Measurements from ENCODE around the gene RHNO1.

The RHNO1 gene, protein sequence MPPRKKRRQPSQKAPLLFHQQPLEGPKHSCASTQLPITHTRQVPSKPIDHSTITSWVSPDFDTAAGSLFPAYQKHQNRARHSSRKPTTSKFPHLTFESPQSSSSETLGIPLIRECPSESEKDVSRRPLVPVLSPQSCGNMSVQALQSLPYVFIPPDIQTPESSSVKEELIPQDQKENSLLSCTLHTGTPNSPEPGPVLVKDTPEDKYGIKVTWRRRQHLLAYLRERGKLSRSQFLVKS

DNA sequence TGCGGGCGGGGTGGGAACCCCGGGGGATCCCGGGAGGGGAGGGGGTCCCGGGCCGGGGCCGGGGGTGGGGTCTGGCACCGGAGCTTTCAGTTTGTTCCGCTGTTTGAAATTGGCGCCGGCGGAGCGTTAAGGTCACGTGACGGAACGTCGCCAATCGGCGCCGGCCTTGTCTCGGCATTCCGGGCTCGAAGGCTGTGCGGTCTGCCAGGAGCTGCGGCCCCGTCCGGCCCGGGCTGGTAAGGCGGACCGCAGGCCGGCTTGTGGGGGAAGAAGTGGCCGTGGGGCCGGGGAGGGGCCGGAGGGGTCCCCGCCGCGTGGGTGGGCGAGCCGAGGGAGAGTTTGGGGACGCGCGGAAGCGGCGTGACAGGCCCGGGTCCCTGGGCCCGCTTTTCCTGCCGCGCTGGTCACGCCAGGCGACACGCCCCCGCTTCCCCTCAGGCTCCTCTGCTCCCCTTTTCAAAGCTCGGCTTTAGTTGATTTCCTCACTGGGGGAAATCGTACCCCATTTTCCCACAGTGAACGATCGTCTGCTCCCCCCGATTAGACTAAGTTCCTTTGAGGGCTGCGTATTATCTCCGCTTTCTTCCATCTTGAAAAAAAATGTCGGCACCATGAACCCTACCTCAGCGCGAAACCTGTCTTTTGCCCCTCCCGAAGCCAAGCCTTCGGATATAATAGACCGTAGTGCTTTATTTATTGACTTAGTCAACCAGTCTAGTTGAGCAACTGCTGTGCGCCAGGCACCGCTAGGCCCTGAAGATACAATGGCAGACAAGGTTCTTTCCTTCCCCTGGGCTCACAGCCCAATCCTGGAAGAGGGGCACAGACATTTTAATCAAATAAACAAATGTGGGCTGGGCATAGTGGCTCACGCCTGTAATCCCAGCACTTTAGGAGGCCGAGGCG, at the start of gene RHNO1, which contains the start of gene FOXM1:
Gene RHNO1, plus strand, starts transcription at position 177 of the 906 bp plus-strand sequence. CDS start 8,144 bp downstream, outside the sequence.
Gene FOXM1, minus strand, starts transcription at position 128 of the 906 bp plus-strand sequence. CDS start 2,696 bp downstream, outside the sequence.
- DNase-seq (ENCODE audit: low read depth in 3 of 3), result peak; percentile 77 to 78 (median 77)

DNA sequence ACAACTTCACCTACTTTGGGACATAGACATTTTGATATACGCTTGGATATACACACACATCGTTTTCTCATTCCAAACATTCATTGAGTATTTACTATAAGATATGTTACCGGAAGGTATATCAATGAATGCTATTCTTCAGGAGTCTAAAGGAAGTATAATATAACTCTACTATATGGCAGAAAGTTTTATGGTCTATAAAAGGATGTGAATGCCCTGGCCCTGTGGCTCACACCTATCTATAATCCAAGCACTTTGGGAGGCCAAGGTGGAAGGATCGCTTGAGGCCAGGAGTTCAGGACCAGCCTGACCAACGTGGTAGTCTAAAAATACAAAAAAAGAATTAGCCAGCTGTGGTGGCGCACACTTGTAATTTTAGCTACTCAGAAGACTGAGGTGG, 47.7 kb upstream of the RHNO1 start:
- no peak for DNase-seq (ENCODE audit: low read depth in 3 of 3)

GRCh38 chr12:2832550-2833127, 44.4 kb upstream of the RHNO1 start:
- DNase-seq (ENCODE audit: low read depth in 3 of 3), result no peak

- no peak for DNase-seq (ENCODE audit: low read depth in 3 of 3)
Measured at GRCh38 chr12:2833327-2833726, 43.7 kb upstream of the RHNO1 start.

DNA sequence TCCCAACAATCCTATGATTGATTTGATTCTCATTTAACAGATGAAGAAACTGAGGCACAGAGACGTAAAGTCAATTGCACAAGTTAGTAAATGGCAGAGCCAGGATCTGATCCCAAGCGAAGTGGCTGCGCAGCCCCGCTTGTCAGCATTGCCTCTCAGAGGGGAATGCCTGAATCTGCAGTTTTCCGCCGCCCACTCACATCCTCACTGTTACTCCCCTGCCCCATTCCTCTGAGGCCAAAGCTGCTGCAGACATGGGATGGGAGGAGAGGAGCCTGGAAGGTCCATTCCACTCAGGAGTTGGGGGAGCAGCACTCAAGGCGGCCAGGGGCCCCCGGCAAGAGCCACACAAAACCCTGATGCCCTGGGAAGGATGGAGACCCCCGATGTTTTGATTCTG, 43.2 kb upstream of the RHNO1 start:
- DNase-seq (ENCODE audit: low read depth in 3 of 3), result no peak

DNA sequence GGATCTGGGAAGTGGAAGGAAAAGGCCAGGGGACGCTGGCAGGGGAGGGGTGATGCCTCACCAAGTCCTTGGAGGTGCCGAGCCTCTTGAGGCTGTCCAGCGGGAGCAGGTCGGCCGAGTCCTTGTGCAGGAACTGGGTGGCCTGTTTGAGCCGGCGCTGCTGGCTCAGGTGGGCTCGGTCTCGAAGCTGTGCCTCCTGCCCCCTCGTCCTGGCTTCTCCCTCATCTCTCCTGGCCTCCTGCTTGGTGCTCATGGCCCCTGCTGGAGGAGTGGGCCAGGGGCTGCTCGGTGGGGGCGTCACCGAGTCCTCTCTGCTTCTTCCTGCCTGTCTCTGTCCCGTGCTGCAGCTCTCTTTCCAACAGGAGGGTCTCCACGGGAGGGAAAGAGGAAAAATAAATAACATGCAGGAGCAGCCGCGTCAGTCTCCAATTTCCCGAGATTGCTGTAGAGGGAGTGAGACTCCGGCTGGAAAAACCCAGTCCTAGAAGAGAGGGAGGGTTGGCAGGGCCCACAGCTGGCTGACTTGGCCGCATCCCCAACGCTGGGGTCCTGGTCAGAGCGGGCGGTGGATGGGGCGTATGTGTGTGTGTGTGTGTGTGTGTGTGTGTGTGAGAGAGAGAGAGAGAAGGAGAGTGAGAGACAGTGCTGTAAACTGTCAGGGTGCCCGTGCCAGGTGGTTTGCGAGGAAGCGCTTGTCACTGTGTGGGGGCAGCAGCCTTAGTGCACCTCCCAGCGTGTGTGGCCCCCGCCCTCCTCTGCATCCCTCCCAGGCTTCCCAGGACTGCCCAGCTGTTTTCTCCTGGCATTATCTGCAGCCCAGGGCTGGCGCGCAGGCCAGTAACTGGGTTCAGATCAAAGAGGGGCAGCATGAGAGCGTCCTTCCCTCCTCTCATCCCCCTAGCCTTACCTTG, 42.2 kb upstream of the RHNO1 start, which contains the start of gene NRIP2:
Gene NRIP2, minus strand, starts transcription at position 455 of the 911 bp plus-strand sequence. Its CDS starts 52 bp downstream, at position 403.
- no peak for DNase-seq (ENCODE audit: low read depth in 3 of 3)

DNA sequence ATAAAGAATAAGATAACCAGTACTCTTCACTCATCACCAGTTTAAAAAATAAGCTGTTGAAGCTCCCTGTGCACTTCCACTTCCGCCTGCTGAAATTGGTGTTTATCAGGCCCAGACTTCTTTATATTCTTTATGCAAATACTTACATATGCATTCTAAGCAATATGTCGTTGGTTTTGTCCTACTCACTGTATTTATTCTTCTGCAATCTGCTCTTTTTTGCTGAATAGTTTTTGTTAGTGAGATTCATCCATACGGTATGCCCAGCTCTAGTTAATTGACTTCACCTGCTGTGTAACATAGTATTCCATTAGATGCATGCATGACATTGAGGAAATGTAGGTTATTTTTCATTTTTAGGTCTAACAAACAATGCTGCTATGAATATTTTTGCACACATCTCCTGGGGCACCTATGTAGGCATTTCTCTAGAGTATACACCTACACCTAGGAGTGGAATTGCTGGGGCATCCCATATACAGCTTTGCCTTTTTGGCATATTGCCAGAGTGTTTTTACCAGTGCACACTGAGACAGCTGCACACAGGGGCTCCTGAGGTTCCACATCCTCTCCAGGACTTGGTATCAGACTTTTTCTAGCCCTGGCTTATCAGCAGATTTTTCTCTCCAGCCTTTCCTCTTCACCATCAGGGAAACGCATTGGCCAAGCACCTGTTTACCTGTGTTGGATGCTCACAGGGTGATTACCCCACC, 41.2 kb upstream of the RHNO1 start:
- DNase-seq (ENCODE audit: low read depth in 3 of 3), result no peak

DNA sequence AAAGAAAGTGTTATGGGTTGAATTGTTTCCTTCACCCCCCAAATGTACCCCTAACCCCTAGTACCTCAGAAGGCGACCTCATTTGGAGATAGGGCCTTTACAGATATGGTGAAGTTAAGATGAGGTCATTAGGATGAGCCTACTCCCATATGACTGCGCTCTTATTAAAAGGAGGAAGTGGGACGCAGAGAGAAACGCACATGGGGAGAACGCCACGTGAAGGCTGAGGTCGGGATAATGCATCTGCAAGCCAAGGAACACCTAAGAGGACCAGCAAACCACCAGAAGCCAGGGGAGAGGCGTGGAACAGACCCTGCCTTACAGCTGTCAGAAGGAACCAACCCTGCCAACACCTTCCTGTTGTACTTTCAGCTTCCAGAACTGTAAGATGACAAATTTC, 40.4 kb upstream of the RHNO1 start:
- no peak for DNase-seq (ENCODE audit: low read depth in 3 of 3)

GRCh38 chr12:2841056-2841650, 35.9 kb upstream of the RHNO1 start:
- DNase-seq (ENCODE audit: low read depth in 3 of 3), result no peak

DNA sequence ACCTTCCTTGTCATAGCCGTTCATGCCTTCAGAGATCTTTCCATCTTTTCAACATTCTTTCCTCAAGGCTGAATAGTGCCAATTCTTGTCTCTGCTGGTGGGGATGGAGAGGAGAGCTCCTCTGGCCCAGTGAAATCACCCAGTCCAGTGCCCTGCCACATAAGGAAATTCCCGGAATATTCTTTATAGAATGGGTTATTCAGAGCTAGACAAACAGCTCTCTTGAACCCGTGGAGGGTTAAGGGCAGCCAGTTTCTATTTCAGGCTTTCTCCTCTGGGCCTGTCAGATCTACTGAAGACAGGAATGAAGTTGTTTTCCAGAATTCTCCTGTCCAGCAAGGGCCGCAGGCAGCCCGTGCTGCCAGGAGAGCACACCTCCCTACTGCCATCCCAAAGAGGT, 34.1 kb upstream of the RHNO1 start:
- no peak for DNase-seq (ENCODE audit: low read depth in 3 of 3)

DNA sequence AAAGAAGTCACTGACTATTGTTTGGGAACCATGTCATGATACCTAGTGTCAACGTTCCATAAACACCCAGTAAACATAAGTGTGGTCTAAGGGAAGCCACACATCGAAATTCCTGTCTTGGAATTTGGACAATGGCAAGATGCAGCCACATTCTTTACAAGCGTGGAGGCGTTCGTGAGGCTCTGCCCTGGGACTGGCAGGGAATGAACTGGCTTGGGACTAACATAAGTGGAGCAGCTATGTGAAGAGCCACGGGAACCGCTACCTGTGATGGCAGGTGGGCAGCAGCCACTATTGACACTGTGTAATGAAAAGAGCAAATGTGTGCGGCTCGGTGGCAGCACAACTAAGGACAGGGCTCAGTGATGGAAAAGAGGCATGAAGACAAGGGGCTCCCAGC, 32.2 kb upstream of the RHNO1 start:
- DNase-seq (ENCODE audit: low read depth in 3 of 3), result no peak

DNA sequence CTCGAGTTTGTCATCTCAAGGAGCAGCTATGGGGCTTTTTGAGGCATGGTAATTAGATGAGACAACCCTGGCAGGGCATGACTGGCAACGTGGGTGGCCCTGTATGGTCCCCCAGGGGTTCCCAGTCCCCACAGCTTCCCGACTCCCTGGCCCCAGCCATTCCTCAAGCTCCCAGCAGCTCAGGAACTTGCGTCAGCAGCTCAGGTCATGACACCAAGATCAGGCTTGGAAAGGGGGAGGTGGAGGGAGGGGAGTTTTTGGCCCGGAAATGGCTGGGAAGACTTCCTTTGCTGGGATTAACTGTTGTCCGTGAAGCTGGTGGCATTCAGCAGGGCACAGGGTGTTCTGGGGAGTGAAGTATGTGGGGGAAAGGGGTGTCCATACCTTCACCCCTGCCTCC, 31.7 kb upstream of the RHNO1 start:
- no peak for DNase-seq (ENCODE audit: low read depth in 3 of 3)

DNA sequence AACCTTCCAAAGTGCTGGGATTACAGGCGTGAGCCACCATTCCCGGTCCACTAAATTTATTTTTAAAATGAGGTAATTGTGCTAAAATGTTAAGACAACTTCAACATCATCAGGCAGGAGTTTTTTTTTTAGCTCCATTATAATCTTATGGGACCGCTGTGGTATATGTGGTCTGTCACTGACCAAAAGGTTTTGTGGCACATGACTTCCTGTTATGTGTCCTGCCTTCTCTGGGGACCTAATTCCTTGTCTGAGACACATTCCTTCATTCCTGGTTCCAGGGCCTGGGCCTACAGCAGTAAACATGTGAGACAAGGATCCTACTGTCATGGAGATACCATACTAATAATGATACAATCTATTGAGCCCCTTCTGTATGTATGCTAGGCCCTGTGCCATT, 25.1 kb upstream of the RHNO1 start:
- DNase-seq (ENCODE audit: low read depth in 3 of 3), result no peak

DNA sequence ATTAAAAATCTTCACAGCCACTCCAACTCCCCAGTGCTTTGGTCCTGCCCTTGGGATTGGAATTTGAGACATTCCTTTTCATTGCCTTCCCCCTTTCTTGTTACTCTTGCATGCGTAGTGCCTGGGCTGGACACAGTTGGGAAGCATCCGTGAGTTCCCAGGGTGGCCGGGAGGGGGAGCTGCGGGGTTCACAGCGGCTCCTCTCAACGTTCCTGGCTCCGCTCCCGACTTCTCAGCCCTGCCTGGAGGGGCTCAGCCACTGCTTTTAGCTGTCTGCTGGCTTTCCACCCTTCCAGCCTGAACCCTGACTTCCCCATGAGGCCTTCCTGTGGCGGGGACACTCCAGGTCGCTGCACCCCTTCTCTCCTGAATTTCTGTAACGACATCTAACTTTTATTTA, 23.4 kb upstream of the RHNO1 start:
- peak in 2 of 3 experiments; percentile 29 to 31 for DNase-seq (ENCODE audit: low read depth in 3 of 3)

- DNase-seq (ENCODE audit: low read depth in 3 of 3), result no peak
Measured at GRCh38 chr12:2854669-2855453, 22.2 kb upstream of the RHNO1 start.

DNA sequence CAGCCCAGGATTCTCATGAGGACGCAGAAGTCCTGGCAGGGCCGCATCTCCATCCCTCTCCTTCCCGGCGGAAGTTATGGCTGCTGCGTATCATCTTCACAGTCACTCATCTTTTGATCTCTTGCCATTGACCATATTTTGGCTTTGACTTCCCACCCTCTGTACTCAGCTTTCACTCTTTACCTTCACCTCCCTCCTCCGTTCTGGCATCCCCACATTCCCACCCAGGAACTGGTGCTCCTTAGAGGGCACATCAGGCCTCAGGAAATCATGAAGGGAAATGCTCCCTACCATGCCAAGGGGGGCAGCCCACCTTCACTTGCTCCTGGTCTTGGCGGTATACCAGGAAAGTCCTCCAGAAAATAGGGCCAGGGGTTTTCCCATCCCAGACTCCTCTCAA, 21.5 kb upstream of the RHNO1 start:
- no peak for DNase-seq (ENCODE audit: low read depth in 3 of 3)

GRCh38 chr12:2856051-2856450, 21.0 kb upstream of the RHNO1 start:
- no peak for DNase-seq (ENCODE audit: low read depth in 3 of 3)

DNA sequence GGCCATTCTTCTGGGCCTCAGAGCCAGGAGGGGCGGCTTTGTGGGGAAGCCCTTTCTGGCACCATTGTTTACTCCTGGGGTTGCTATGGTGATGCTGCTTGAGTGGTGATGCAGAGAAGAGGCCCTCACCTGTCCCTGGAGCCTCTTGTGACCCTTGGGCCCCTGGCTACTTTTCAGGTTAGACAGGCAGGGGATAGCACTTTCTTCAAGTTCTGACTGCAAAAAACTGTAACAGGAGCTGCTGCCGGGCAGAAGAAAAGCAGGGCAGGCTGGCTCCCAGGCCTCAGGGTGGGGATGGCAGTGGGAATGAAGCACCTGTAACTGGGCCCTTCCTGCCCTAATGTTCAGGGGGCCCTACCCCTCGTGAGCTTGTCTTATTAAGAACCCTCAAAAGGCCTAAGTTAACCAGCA, 20.0 kb upstream of the RHNO1 start, which contains the start of gene TEX52:
Gene TEX52, minus strand, starts transcription at position 19 of the 411 bp plus-strand sequence. Its CDS starts 13 bp downstream, at position 6.
- DNase-seq (ENCODE audit: low read depth in 3 of 3), result no peak

GRCh38 chr12:2857576-2857975, 19.4 kb upstream of the RHNO1 start:
- DNase-seq (ENCODE audit: low read depth in 3 of 3), result no peak
